ENCODE results near the gene CD58. TPM values are rescaled to one million over a fixed set of nuclear protein-coding genes. Genes with fewer than 3 reads are reported as not detected.
A peak's percentile ranks its signal among the peaks of the same experiment; 100 is the strongest.

Gene CD58
- total and polyA plus RNA-seq, 9 of the 15 experiments (the other 6 are each of a cell fraction or from before 2014, with no cell fraction given): 18.1 to 113 (median 37.4) TPM

DNA sequence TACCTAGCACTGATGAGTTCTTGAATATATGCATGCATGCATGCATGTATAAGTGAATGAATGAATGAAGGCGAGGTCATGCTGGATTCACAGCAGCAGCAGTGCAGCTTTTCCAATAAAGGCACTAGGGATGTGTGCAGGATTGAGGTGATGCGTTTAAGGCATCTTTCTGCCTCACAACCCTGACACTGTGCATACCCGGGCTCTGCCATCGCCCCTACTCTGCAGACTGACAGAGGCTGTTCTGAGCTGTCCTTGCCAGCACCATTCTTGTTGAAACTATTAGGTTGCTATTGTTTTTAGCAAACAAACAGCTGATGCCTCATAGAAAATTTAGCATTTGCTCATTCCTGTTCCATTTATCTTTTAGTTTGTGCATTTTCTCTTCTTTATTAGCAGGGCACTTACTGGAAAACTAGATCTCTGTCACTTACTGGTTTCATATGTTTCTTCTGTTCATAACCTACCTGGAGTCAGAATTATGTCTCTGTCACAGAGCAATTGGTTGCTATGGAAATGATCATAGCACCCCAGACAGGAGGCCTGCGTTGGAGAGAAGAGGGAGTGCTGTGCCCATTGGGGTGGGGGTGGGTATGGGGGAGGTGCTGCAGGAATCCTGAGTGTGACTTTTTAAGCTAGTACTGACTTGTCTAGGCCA is 79.0 kb downstream of the CD58 start:
- H3K4me2 ChIP-seq (ENCODE audit: insufficient read depth, low read length): no peak overlapping the region
- POLR2A ChIA-PET: interaction anchor here (0.8 to 3.4 kb wide), 2 partner anchors 12 to 13 kb away, joined by 3 to 10 read pairs; no protein-coding TSS in a partner anchor
- 60% methylated on average over 5 of the region's 5 CpGs for WGBS (ENCODE audit: insufficient coverage, low coverage, missing lambda C conversion rate)
- FAIRE-seq (no peak), ATAC-seq (no peak), DNase-seq (ENCODE audit: extremely low read depth in 1 of 4, low spot score in 3 of 4) (peak in 2 of 4 experiments; percentile 36 to 38)
- no peak overlapping the region for H3K4me3 ChIP-seq
- H3K9me1 ChIP-seq (ENCODE audit: control insufficient read depth, insufficient read depth, low read length): no peaks in the 10 kb centered on the region
- no peaks in the 10 kb centered on the region for H4K20me1 ChIP-seq (replicated peaks; ENCODE audit: control insufficient read depth, insufficient read depth, low read length)
- peaks cover 14 to 20% of the 10 kb centered on the region in 2 experiments for H3K4me1 ChIP-seq (replicated peaks in 1 of 2; ENCODE audit: control insufficient read depth in 2 of 2, insufficient read depth in 2 of 2, low read length in 2 of 2)
- BruUV-seq (replicated peaks): no TSS peak
- no peak overlapping the region for H2AFZ ChIP-seq (ENCODE audit: low read depth, low read length)
- H3K27ac ChIP-seq (ENCODE audit: extremely low read depth, low read depth, low read length): no peak overlapping the region
- CTCF ChIA-PET (ENCODE audit: low intra/inter-chr PET ratio): interaction anchor here (1.2 kb wide), 1 partner anchor 352 kb away, joined by 3 read pairs; no protein-coding TSS in a partner anchor
- in situ Hi-C loops (cut with MboI) (no loop called here), intact Hi-C loops (cut with micrococcal nuclease) (loop anchor here (10.0 kb wide), 1 partner anchor 257 kb away; no protein-coding TSS in a partner anchor)
- H3K79me2 ChIP-seq (ENCODE audit: control insufficient read depth, insufficient read depth, low read length): no peaks in the 10 kb centered on the region
- H3K9ac ChIP-seq (ENCODE audit: insufficient read depth in 1 of 2, low read depth in 2 of 2, low read length in 2 of 2): no peak overlapping the region
- no peak for TF ChIP-seq RBM15 (IDR thresholded peaks at IDR 0.05; ENCODE audit: insufficient read depth, low read length)
- no peak for TF ChIP-seq HOXB6 (CRISPR knock-in tag; IDR thresholded peaks at IDR 0.05; ENCODE audit: borderline replicate concordance)
- no peak for TF ChIP-seq ATF3 (IDR thresholded peaks at IDR 0.05)
- TF ChIP-seq ATF3 (CRISPR knock-in tag; conservative IDR thresholded peaks at IDR 0.05): no peak
- TF ChIP-seq RFX1 (IDR thresholded peaks at IDR 0.05): peak; percentile 55
- TF ChIP-seq, protein P1, sequence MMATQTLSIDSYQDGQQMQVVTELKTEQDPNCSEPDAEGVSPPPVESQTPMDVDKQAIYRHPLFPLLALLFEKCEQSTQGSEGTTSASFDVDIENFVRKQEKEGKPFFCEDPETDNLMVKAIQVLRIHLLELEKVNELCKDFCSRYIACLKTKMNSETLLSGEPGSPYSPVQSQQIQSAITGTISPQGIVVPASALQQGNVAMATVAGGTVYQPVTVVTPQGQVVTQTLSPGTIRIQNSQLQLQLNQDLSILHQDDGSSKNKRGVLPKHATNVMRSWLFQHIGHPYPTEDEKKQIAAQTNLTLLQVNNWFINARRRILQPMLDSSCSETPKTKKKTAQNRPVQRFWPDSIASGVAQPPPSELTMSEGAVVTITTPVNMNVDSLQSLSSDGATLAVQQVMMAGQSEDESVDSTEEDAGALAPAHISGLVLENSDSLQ (IDR thresholded peaks at IDR 0.05): no peak
- no peak for TF ChIP-seq SIX5 (IDR thresholded peaks at IDR 0.05; ENCODE audit: borderline replicate concordance in 1 of 2, insufficient read depth in 1 of 2, low read depth in 1 of 2, low read length in 2 of 2)
- TF ChIP-seq, protein P2, sequence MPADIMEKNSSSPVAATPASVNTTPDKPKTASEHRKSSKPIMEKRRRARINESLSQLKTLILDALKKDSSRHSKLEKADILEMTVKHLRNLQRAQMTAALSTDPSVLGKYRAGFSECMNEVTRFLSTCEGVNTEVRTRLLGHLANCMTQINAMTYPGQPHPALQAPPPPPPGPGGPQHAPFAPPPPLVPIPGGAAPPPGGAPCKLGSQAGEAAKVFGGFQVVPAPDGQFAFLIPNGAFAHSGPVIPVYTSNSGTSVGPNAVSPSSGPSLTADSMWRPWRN (IDR thresholded peaks at IDR 0.05; ENCODE audit: low read depth): no peak
- no peak for TF ChIP-seq XRCC5 (IDR thresholded peaks at IDR 0.05; ENCODE audit: low read depth, low read length)
- no peak for TF ChIP-seq ZNF740 (CRISPR knock-in tag; IDR thresholded peaks at IDR 0.05)
- peak in 1 of 2 experiments; percentile 40; a peak in 1 of 4 replicates for TF ChIP-seq ZNF740 (tag; IDR thresholded peaks at IDR 0.05)
- TF ChIP-seq ZNF24 (IDR thresholded peaks at IDR 0.05): peak; percentile 38; the same call in 1 of the 2 replicates
- no peak for TF ChIP-seq SRSF1 (IDR thresholded peaks at IDR 0.05; ENCODE audit: low read depth, low read length)
- TF ChIP-seq GTF2E2 (tag; IDR thresholded peaks at IDR 0.05): no peak
- TF ChIP-seq, protein P3, sequence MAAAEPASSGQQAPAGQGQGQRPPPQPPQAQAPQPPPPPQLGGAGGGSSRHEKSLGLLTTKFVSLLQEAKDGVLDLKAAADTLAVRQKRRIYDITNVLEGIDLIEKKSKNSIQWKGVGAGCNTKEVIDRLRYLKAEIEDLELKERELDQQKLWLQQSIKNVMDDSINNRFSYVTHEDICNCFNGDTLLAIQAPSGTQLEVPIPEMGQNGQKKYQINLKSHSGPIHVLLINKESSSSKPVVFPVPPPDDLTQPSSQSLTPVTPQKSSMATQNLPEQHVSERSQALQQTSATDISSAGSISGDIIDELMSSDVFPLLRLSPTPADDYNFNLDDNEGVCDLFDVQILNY (CRISPR knock-in tag; IDR thresholded peaks at IDR 0.05): no peak
- H3K9me3 ChIP-seq (replicated peaks; ENCODE audit: control insufficient read depth, insufficient read depth, low read depth, low read length): no peaks in the 10 kb centered on the region
- H3K36me3 ChIP-seq (ENCODE audit: control insufficient read depth, insufficient read depth, low read length): no peaks in the 10 kb centered on the region
- no peaks in the 10 kb centered on the region; a peak in 1 of 5 replicates for H3K27me3 ChIP-seq (ENCODE audit: control insufficient read depth in 2 of 2, insufficient read depth in 2 of 2, low read length in 2 of 2)
